ENCODE results near the gene ATP6V1G2. TPM values are rescaled to one million over a fixed set of nuclear protein-coding genes. Genes with fewer than 3 reads are reported as not detected.
"Not testable (repeated sequence)": the region's sequence is repeated elsewhere in the genome, so short reads cannot be mapped to it uniquely, and the experiment has no call there.

ATP6V1G2 gene
- total and polyA plus RNA-seq, 7 donors: 2.8 to 9.1 (median 5.0) TPM; not detected in 2

DNA sequence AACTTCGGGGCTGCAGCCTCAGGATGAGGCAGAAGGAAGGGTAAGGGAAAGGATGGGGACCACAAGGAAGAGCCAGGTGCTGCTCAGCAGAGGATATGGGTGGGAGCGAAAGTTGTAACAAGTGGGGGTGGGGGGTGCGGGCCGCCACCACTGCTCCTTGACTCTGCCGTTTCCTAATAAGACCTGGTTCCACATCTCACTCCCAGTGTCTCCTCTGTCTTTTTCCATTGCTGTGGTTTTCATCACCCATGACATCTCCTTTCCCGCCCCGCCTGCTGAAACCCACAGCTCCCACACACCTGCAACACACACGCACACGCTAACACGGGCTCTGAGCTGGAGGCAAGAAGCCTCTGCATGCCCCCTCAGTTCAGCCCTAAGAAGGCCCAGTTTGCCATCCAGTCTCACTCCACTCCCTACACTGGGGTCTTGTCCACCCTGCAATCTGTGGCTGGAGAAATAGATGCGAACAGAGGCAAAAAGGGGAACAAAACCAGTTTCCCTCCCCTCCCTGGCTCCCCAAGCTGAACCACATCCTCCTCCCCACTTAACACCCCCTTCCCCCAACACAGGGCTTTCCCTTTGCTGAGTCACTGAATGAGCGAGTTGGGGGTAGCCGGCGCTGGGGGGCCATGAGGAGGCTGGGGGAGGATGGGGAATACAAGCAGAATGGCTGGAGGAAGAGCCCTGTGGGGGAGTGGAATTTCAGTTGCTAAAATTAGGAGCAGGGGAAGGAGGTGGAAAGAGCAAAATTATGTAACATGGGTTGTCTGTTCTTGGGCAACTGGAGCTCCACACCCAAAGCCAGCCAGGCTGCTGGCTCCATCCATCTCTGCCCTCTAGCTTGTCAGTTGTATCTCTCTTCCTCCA lies 12.5 kb upstream of the ATP6V1G2 start:
- 56 to 83% methylated on average over 14 of the region's 14 CpGs for WGBS, 2 donors
- Histone ChIP-seq H3K36me3 (peaks cover 11 to 52% (median 20%) of the 10 kb centered on the region in 4 donors), H3K27ac (peak overlapping the region in 3 of 4 donors; percentile 40 to 55 (median 54)), H3K4me3 (no peak overlapping the region), H3K4me1 (peaks cover 0 to 20% (median 5%) of the 10 kb centered on the region in 4 donors), H3K9me3 (no peaks in the 10 kb centered on the region), H3K27me3 (no peaks in the 10 kb centered on the region)
- TF ChIP-seq POLR2A (IDR thresholded peaks at IDR 0.05) (no peak), POLR2AphosphoS5 (IDR thresholded peaks at IDR 0.05) (no peak), EP300 (IDR thresholded peaks at IDR 0.05) (no peak)
- TF ChIP-seq, protein P1, sequence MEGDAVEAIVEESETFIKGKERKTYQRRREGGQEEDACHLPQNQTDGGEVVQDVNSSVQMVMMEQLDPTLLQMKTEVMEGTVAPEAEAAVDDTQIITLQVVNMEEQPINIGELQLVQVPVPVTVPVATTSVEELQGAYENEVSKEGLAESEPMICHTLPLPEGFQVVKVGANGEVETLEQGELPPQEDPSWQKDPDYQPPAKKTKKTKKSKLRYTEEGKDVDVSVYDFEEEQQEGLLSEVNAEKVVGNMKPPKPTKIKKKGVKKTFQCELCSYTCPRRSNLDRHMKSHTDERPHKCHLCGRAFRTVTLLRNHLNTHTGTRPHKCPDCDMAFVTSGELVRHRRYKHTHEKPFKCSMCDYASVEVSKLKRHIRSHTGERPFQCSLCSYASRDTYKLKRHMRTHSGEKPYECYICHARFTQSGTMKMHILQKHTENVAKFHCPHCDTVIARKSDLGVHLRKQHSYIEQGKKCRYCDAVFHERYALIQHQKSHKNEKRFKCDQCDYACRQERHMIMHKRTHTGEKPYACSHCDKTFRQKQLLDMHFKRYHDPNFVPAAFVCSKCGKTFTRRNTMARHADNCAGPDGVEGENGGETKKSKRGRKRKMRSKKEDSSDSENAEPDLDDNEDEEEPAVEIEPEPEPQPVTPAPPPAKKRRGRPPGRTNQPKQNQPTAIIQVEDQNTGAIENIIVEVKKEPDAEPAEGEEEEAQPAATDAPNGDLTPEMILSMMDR (IDR thresholded peaks at IDR 0.05): no peak
- peak; percentile 69 for DNase-seq
- intact Hi-C loops (cut with DNase I): loop anchor here (1.0 kb wide), 1 partner anchor 10 kb away; no protein-coding TSS in a partner anchor

DNA sequence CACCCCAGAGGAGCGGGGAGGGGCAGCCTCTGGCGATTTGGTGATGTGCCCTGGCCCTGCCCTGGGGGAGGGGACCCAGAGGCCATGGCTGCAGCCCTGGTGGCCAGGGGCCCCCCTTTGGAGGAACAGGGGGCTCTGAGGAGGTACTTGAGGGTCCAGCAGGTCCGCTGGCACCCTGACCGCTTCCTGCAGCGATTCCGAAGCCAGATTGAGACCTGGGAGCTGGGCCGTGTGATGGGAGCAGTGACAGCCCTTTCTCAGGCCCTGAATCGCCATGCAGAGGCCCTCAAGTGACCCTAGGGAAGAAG lies 11.9 kb upstream of the ATP6V1G2 start:
- peaks cover 11 to 58% (median 23%) of the 10 kb centered on the region in 4 donors for H3K36me3 ChIP-seq
- TF ChIP-seq EP300 (IDR thresholded peaks at IDR 0.05): no peak
- TF ChIP-seq, protein P1 (IDR thresholded peaks at IDR 0.05): no peak
- TF ChIP-seq POLR2AphosphoS5 (IDR thresholded peaks at IDR 0.05): no peak
- TF ChIP-seq POLR2A (IDR thresholded peaks at IDR 0.05): no peak

DNA sequence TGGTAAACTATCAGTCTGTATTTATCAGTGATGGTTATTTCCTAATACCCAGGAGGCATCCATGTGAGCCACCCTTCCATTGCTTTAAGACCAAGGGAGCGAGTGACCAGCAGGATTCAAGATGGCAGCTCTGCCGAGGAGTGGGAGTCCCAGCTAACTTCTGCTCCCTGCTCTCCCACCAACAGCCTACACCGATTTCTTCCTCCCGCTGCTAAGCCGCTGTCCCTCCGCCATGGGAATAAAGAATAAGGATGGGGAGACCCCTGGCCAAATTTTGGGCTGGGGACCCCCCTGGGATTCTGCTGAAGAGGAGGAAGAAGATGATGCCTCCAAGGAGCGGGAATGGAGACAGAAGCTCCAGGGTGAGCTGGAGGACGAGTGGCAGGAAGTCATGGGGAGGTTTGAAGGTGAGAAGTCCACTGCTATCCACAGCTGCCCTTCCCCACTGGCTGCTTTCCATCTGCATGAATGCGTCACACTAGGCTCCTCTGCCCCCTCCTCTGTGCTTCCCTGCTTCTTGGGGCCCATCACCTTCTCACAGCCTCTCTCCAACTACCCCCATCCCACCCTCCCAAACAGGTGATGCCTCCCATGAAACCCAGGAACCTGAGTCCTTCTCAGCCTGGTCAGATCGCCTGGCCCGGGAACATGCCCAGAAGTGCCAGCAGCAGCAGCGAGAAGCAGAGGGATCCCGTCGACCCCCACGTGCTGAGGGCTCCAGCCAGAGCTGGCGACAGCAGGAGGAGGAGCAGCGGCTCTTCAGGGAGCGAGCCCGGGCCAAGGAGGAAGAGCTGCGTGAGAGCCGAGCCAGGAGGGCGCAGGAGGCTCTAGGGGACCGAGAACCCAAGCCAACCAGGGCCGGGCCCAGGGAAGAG lies 11.3 kb upstream of the ATP6V1G2 start:
- 72 to 85% methylated on average over 24 of the region's 24 CpGs for WGBS, 2 donors
- intact Hi-C loops (cut with DNase I): loop anchor here (1.0 kb wide), 1 partner anchor 12 kb away; no protein-coding TSS in a partner anchor
- no peaks in the 10 kb centered on the region for H3K9me3 ChIP-seq
- no peaks in the 10 kb centered on the region for H3K27me3 ChIP-seq
- H3K4me1 ChIP-seq: peaks cover 0 to 20% (median 5%) of the 10 kb centered on the region in 4 donors
- H3K4me3 ChIP-seq: no peak overlapping the region
- H3K36me3 ChIP-seq: peaks cover 11 to 58% (median 23%) of the 10 kb centered on the region in 4 donors
- DNase-seq: no peak
- TF ChIP-seq EP300 (IDR thresholded peaks at IDR 0.05): no peak
- TF ChIP-seq, protein P1 (IDR thresholded peaks at IDR 0.05): no peak
- TF ChIP-seq POLR2AphosphoS5 (IDR thresholded peaks at IDR 0.05): no peak
- TF ChIP-seq POLR2A (IDR thresholded peaks at IDR 0.05): no peak
- peak overlapping the region in 3 of 4 donors; percentile 9 to 36 (median 27) for H3K27ac ChIP-seq

More for the DNA sequence above, 11.9 kb upstream of the ATP6V1G2 start:
- H3K27ac ChIP-seq: peak overlapping the region in 3 of 4 donors; percentile 9 to 36 (median 27)
- peaks cover 0 to 20% (median 5%) of the 10 kb centered on the region in 4 donors for H3K4me1 ChIP-seq
- 81 to 88% methylated on average over 8 of the region's 8 CpGs for WGBS, 2 donors
- DNase-seq: no peak
- no peak overlapping the region for H3K4me3 ChIP-seq
- intact Hi-C loops (cut with DNase I): loop anchor here (1.0 kb wide), 1 partner anchor 11 kb away; no protein-coding TSS in a partner anchor
- H3K9me3 ChIP-seq: no peaks in the 10 kb centered on the region
- H3K27me3 ChIP-seq: no peaks in the 10 kb centered on the region

DNA sequence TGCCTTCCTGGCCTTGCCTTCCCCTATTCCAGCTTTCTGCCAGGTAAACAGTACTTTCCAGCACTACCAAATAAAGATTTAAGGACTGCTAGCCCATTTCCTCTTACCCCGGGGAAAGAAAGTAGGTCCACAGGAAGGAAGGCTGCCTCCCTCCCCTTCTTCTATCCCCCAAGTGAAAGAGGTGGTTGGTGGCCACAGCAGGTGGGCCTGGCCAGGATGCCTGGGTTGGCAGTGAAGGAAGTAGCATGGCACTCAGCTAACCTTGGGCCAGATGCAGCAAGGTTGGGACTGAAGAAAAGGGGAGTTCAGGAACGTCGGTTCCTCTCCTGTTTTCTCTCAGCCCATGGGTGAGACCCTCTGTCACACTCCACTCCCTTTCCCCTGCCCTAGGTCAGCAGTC lies 9.9 kb upstream of the ATP6V1G2 start:
- Histone ChIP-seq H3K4me3 (no peak overlapping the region), H3K9me3 (no peaks in the 10 kb centered on the region), H3K27ac (no peak overlapping the region), H3K36me3 (peaks cover 11 to 69% (median 23%) of the 10 kb centered on the region in 4 donors), H3K27me3 (no peaks in the 10 kb centered on the region), H3K4me1 (peaks cover 0 to 20% (median 5%) of the 10 kb centered on the region in 4 donors)
- no peak for DNase-seq
- TF ChIP-seq, protein P1 (IDR thresholded peaks at IDR 0.05): no peak
- TF ChIP-seq POLR2AphosphoS5 (IDR thresholded peaks at IDR 0.05) (no peak), EP300 (IDR thresholded peaks at IDR 0.05) (no peak), POLR2A (IDR thresholded peaks at IDR 0.05) (no peak)
- 61 to 90% methylated on average over 3 of the region's 3 CpGs for WGBS, 2 donors
- intact Hi-C loops (cut with DNase I): no loop called here

DNA sequence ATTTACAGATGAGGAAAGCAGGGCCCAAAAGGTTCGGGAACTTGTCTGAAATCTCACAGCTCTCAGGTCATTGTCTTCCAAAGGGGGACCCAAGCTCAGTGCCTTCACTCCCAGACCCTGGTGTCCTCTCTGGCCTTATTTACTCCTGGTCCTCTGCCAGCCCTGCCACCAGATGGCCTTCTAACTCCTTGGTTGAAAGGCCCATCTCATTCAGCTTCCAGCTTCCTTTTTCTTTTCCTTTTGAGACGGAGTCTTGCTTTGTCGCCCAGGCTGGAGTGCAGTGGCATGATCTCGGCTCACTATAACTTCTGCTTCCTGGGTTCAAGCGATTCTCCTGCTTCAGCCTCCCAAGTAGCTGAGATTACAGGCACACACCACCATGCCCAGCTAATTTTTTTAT lies 5.0 kb upstream of the ATP6V1G2 start:
- DNase-seq; intact Hi-C loops (cut with DNase I); H3K9me3 ChIP-seq; H3K27me3 ChIP-seq; H3K4me3 ChIP-seq; H3K27ac ChIP-seq: not testable (repeated sequence)
- Histone ChIP-seq H3K4me1 (peaks cover 0 to 17% (median 13%) of the 10 kb centered on the region in 4 donors), H3K36me3 (peaks cover 0 to 63% (median 6%) of the 10 kb centered on the region in 4 donors)
- 33 to 57% methylated on average over 5 of the region's 5 CpGs for WGBS, 2 donors

All from sigmoid colon (tissue), 7 donors.